HCT116 (cell line): Measurements from ENCODE around the gene MTHFSD. TPM values are rescaled to one million over a fixed set of nuclear protein-coding genes. Genes with fewer than 3 reads are reported as not detected.

Source experiments
- ATAC-seq: fragments of 200-7000 bp; cut with Tn5 transposase; 2 replicates; pipeline ENCODE4 v1.9.1; 2020; ENCODE audit warnings: mild to moderate bottlenecking, moderate library complexity
- BruUV-seq: library from RNA; stranded (reverse); fragments of 400-500 nt; replicated peaks from 2 replicates; lab custom pipeline; 2021; lab: Mats Ljungman, UMichigan
- CTCF ChIA-PET: fragments of 300-600 bp; sonication (Branson Sonifier 250); formaldehyde crosslinking; loops from one replicate; lab custom pipeline; 2021; ENCODE audit warnings: antibody characterized with exemption; lab: Charles Lee
- POLR2A ChIA-PET: fragments of 300-600, 350-600 bp; sonication (Branson Sonifier 250); formaldehyde crosslinking; loops from one replicate; lab custom pipeline; 2021; ENCODE audit warnings: antibody characterized with exemption; lab: Charles Lee
- RAD21 ChIA-PET, 2 experiments: fragments of 300-600 bp; sonication (Branson Sonifier 250); formaldehyde crosslinking; loops; one replicate each; lab custom pipeline; 2023; ENCODE audit warnings: low total read pairs in 2 of 2; ENCODE audit not compliant: uncharacterized antibody in 2 of 2, unreplicated experiment in 2 of 2, low non-redundant PET in 1 of 2; lab: Charles Lee
- DNase-seq: peaks from one replicate; pipeline ENCODE4 v3.0.0-alpha.2; 2010; ENCODE audit warnings: low read depth, low spot score
- H2AFZ ChIP-seq: fragments of 200-600 bp; shearing (Covaris generic), sonication (generic); 2 replicates; pipeline ENCODE4 v1.6.1; 2017; ENCODE audit warnings: low read depth, mixed run types, mixed read lengths, antibody characterized with exemption, low read length; ENCODE audit not compliant: poor library complexity, severe bottlenecking
- H3K27ac ChIP-seq: 2 replicates; pipeline ENCODE4 v1.5.1; 2012; ENCODE audit warnings: low read depth, low read length
- H3K27me3 ChIP-seq: fragments of 200-600 bp; sonication (generic); 2 replicates; pipeline ENCODE4 v1.6.1; 2016; ENCODE audit warnings: mixed run types, low read length, mixed read lengths; ENCODE audit not compliant: insufficient read depth
- H3K36me3 ChIP-seq, 2 experiments: fragments of 200-500 bp in 1 of 2; fragments of 200-600 bp in 1 of 2; sonication (Bioruptor generic) in 1 of 2; sonication (generic) in 1 of 2; 2 replicates each; pipeline versions ENCODE4 v1.5.1 to v1.6.1; 2014 to 2016; ENCODE audit warnings: low read length in 2 of 2, inconsistent platforms in 1 of 2, mixed read lengths in 1 of 2, mixed run types in 1 of 2; ENCODE audit not compliant: insufficient read depth in 2 of 2, control insufficient read depth in 1 of 2
- H3K4me1 ChIP-seq, 2 experiments: fragments of 200-600 bp in 1 of 2; sonication (generic) in 1 of 2; 2 replicates each; pipeline versions ENCODE4 v1.5.1 to v1.6.1; 2012 to 2017; ENCODE audit warnings: low read length in 2 of 2, inconsistent platforms in 1 of 2, mild to moderate bottlenecking in 1 of 2, mixed read lengths in 1 of 2, mixed run types in 1 of 2, moderate library complexity in 1 of 2; ENCODE audit not compliant: insufficient read depth in 2 of 2, control insufficient read depth in 1 of 2
- H3K4me2 ChIP-seq: fragments of 200-600 bp; sonication (generic); 2 replicates; pipeline ENCODE4 v1.6.1; 2017; ENCODE audit warnings: mixed run types, low read length, mixed read lengths
- H3K4me3 ChIP-seq, 2 experiments: fragments of 200-600 bp in 1 of 2; sonication (generic) in 1 of 2; replicated peaks in 1 of 2; 2 replicates each; pipeline ENCODE4 v1.5.1; 2011 to 2016; ENCODE audit warnings: low read length in 2 of 2, control low read depth in 1 of 2, low read depth in 1 of 2, mild to moderate bottlenecking in 1 of 2, mixed read lengths in 1 of 2, mixed run types in 1 of 2
- H3K79me2 ChIP-seq: fragments of 200-600 bp; sonication (generic); 2 replicates; pipeline ENCODE4 v1.6.1; 2017; ENCODE audit warnings: mild to moderate bottlenecking, mixed run types, low read length, moderate library complexity, mixed read lengths; ENCODE audit not compliant: insufficient read depth
- H3K9ac ChIP-seq: fragments of 200-600 bp; sonication (generic); 2 replicates; pipeline ENCODE4 v1.6.1; 2016; ENCODE audit warnings: low read length, mixed read lengths
- H3K9me2 ChIP-seq: fragments of 200-600 bp; sonication (generic), shearing (Covaris generic); 2 replicates; pipeline ENCODE4 v1.6.1; 2017; ENCODE audit warnings: mixed run types, mild to moderate bottlenecking, moderate library complexity; ENCODE audit not compliant: insufficient read depth
- H3K9me3 ChIP-seq, 2 experiments: fragments of 200-500 bp in 1 of 2; fragments of 200-600 bp in 1 of 2; sonication (Bioruptor generic) in 1 of 2; sonication (generic) in 1 of 2; 2 replicates each; pipeline ENCODE4 v1.6.1; 2014 to 2017; ENCODE audit warnings: low read length in 2 of 2, mixed read lengths in 2 of 2, inconsistent platforms in 1 of 2, low read depth in 1 of 2, mild to moderate bottlenecking in 1 of 2, mixed run types in 1 of 2, moderate library complexity in 1 of 2; ENCODE audit not compliant: control insufficient read depth in 1 of 2, insufficient read depth in 1 of 2
- H4K20me1 ChIP-seq: fragments of 200-600 bp; sonication (generic), shearing (Covaris generic); 2 replicates; pipeline ENCODE4 v1.6.1; 2017; ENCODE audit warnings: mixed run types, mild to moderate bottlenecking, moderate library complexity; ENCODE audit not compliant: insufficient read depth
- CBX3 ChIP-seq: IDR thresholded peaks from 2 replicates; pipeline ENCODE4 v1.6.1; 2012; ENCODE audit warnings: low read depth
- CEBPB ChIP-seq: IDR thresholded peaks from 2 replicates; pipeline ENCODE4 v1.6.1; 2012; ENCODE audit warnings: low read depth
- EGR1 ChIP-seq: IDR thresholded peaks from 2 replicates; pipeline ENCODE4 v1.6.1; 2012; ENCODE audit warnings: low read depth
- ELF1 ChIP-seq: IDR thresholded peaks from 2 replicates; pipeline ENCODE4 v1.6.1; 2012; ENCODE audit warnings: low read depth, borderline replicate concordance
- EZH2 ChIP-seq: fragments of 200-600 bp; sonication (generic); IDR thresholded peaks from 2 replicates; pipeline ENCODE4 v1.6.1; 2017; ENCODE audit warnings: antibody characterized with exemption, mixed run types
- EZH2phosphoT487 ChIP-seq: fragments of 200-600 bp; IDR thresholded peaks from 2 replicates; pipeline ENCODE4 v1.6.1; 2018; ENCODE audit warnings: antibody characterized with exemption, borderline replicate concordance
- FOSL1 ChIP-seq: IDR thresholded peaks from 2 replicates; pipeline ENCODE4 v1.6.1; 2012; ENCODE audit warnings: low read depth
- JUND ChIP-seq: IDR thresholded peaks from 2 replicates; pipeline ENCODE4 v1.6.1; 2012
- POLR2A ChIP-seq: IDR thresholded peaks from 2 replicates; pipeline ENCODE4 v1.7.0; 2011; ENCODE audit warnings: borderline replicate concordance; ENCODE audit not compliant: insufficient read depth, insufficient read length; ENCODE audit errors: extremely low read depth
- POLR2AphosphoS5 ChIP-seq: IDR thresholded peaks from 2 replicates; pipeline ENCODE4 v1.6.1; 2011; ENCODE audit warnings: mild to moderate bottlenecking, low read depth, low read length, moderate library complexity
- RAD21 ChIP-seq: IDR thresholded peaks from 2 replicates; pipeline ENCODE4 v1.6.1; 2012; ENCODE audit warnings: low read depth, mild to moderate bottlenecking
- SIN3A ChIP-seq: IDR thresholded peaks from 2 replicates; pipeline ENCODE4 v1.6.1; 2012; ENCODE audit warnings: low read depth
- SP1 ChIP-seq: IDR thresholded peaks from 2 replicates; pipeline ENCODE4 v1.6.1; 2012; ENCODE audit warnings: low read depth
- ZFX ChIP-seq: fragments of 450-650 bp; IDR thresholded peaks from 2 replicates; pipeline ENCODE4 v1.6.1; 2017
- ZNF274 ChIP-seq: fragments of 200-500 bp; sonication (Bioruptor generic); IDR thresholded peaks from 2 replicates; pipeline ENCODE4 v1.6.1; 2014; ENCODE audit warnings: mild to moderate bottlenecking, low read depth, low read length, inconsistent platforms
- intact Hi-C: fragments of 100-400 bp; cut with micrococcal nuclease; formaldehyde crosslinking; loops from 2 replicates; pipeline ENCODE4 v1.10.0; 2022
- total RNA-seq: library from RNA; stranded (reverse); gene quantifications from one replicate; pipeline ENCODE4 v1.2.1, GENCODE V29; 2021; ENCODE audit not compliant: unreplicated experiment
- TF ChIP-seq, protein P1 (sequence below): IDR thresholded peaks from 2 replicates; pipeline ENCODE4 v1.6.1; 2012; ENCODE audit warnings: low read depth
- TF ChIP-seq, protein P2 (sequence below): IDR thresholded peaks from 2 replicates; pipeline ENCODE4 v1.6.1; 2011; ENCODE audit warnings: mild to moderate bottlenecking, low read length, moderate library complexity; ENCODE audit not compliant: insufficient replicate concordance; ENCODE audit errors: extremely low read depth
- TF ChIP-seq, protein P3 (sequence below): IDR thresholded peaks from 2 replicates; pipeline ENCODE4 v1.6.1; 2012

MTHFSD gene
- total RNA-seq, 1 experiment from 2014 or later = 33.1 TPM

DNA sequence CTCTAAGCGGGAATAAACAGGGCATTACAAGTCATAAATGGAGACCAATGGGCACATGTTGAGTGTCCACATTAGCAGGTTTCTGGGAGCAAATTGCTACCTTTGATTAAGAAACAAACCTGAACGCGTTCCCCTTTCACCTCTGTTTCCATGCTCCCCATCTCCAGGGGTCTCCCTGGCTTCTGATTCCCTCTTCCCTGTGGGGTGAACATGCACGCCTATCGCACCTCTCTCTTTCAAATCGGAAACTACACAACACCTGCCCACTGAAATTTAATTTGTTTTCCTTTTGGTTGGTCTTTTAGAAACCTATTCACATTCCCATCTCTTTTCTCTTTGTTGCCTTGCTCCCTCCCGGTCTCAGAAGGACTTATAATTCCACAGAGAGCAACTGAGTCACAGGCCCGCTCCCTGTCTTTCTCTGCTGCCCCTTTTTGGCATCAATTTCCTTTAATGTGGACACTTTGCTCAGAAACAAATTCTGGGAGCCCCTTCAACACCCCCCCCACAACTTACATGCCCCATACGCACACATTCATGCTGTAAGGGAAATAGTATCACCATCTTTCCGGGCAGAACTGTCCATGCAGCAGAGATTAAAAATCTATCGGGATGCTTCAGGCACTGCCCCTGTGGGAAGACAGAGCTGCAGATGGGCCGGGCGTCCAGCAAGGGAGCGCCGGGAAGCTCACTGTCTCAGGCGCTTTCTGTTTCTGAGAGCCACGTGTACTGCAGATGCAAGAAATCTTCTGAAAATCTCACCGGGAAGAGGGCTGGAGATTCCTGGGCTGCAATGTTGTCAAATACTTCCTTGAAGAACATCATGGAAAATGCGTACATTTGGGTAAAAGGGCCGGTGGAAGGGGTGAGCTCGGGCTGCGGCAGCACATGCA is 51.9 kb downstream of the MTHFSD start:
- Histone ChIP-seq H3K9ac (no peak overlapping the region), H3K4me3 (no peak overlapping the region), H3K27me3 (peaks cover 49% of the 10 kb centered on the region), H3K9me3 (no peaks in the 10 kb centered on the region), H3K4me2 (no peak overlapping the region), H3K9me2 (no peaks in the 10 kb centered on the region), H2AFZ (no peak overlapping the region), H3K4me1 (peaks cover 0 to 5% of the 10 kb centered on the region in 2 experiments; a peak in 1 of 4 replicates), H4K20me1 (no peaks in the 10 kb centered on the region), H3K79me2 (no peaks in the 10 kb centered on the region), H3K36me3 (no peaks in the 10 kb centered on the region), H3K27ac (no peak overlapping the region)
- DNase-seq (no peak), ATAC-seq (no peak)
- CTCF ChIA-PET = interaction anchor here (1.2 kb wide), 1 partner anchor 251 kb away, joined by 3 read pairs; no protein-coding TSS in a partner anchor
- no peak for TF ChIP-seq ZFX
- no peak for TF ChIP-seq FOSL1
- TF ChIP-seq POLR2A = no peak
- TF ChIP-seq JUND = no peak
- no peak for TF ChIP-seq CBX3
- no peak for TF ChIP-seq ZNF274
- no peak for TF ChIP-seq EZH2phosphoT487
- TF ChIP-seq, protein P1, sequence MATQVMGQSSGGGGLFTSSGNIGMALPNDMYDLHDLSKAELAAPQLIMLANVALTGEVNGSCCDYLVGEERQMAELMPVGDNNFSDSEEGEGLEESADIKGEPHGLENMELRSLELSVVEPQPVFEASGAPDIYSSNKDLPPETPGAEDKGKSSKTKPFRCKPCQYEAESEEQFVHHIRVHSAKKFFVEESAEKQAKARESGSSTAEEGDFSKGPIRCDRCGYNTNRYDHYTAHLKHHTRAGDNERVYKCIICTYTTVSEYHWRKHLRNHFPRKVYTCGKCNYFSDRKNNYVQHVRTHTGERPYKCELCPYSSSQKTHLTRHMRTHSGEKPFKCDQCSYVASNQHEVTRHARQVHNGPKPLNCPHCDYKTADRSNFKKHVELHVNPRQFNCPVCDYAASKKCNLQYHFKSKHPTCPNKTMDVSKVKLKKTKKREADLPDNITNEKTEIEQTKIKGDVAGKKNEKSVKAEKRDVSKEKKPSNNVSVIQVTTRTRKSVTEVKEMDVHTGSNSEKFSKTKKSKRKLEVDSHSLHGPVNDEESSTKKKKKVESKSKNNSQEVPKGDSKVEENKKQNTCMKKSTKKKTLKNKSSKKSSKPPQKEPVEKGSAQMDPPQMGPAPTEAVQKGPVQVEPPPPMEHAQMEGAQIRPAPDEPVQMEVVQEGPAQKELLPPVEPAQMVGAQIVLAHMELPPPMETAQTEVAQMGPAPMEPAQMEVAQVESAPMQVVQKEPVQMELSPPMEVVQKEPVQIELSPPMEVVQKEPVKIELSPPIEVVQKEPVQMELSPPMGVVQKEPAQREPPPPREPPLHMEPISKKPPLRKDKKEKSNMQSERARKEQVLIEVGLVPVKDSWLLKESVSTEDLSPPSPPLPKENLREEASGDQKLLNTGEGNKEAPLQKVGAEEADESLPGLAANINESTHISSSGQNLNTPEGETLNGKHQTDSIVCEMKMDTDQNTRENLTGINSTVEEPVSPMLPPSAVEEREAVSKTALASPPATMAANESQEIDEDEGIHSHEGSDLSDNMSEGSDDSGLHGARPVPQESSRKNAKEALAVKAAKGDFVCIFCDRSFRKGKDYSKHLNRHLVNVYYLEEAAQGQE = no peak
- TF ChIP-seq EGR1 = no peak
- TF ChIP-seq POLR2AphosphoS5 = no peak
- TF ChIP-seq CEBPB = no peak
- no peak for TF ChIP-seq EZH2
- no peak for TF ChIP-seq SIN3A
- TF ChIP-seq, protein P2, sequence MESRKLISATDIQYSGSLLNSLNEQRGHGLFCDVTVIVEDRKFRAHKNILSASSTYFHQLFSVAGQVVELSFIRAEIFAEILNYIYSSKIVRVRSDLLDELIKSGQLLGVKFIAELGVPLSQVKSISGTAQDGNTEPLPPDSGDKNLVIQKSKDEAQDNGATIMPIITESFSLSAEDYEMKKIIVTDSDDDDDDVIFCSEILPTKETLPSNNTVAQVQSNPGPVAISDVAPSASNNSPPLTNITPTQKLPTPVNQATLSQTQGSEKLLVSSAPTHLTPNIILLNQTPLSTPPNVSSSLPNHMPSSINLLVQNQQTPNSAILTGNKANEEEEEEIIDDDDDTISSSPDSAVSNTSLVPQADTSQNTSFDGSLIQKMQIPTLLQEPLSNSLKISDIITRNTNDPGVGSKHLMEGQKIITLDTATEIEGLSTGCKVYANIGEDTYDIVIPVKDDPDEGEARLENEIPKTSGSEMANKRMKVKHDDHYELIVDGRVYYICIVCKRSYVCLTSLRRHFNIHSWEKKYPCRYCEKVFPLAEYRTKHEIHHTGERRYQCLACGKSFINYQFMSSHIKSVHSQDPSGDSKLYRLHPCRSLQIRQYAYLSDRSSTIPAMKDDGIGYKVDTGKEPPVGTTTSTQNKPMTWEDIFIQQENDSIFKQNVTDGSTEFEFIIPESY = no peak
- no peak for TF ChIP-seq ELF1
- no peak for TF ChIP-seq RAD21
- TF ChIP-seq SP1 = no peak
- TF ChIP-seq, protein P3, sequence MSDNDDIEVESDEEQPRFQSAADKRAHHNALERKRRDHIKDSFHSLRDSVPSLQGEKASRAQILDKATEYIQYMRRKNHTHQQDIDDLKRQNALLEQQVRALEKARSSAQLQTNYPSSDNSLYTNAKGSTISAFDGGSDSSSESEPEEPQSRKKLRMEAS = no peak
- POLR2A ChIA-PET = no interaction called here
- intact Hi-C loops = no loop called here
- BruUV-seq = no TSS peak
- RAD21 ChIA-PET = no interaction called here
